Adipose tissue (tissue), 3 donors: Measurements from ENCODE around the gene ACTL7A. TPM values are rescaled to one million over a fixed set of nuclear protein-coding genes. Genes with fewer than 3 reads are reported as not detected.
"Not testable (repeated sequence)": the region's sequence is repeated elsewhere in the genome, so short reads cannot be mapped to it uniquely, and the experiment has no call there.

Experiments used
- H3K27ac ChIP-seq: one replicate; pipeline ENCODE4 v1.5.1; 2013; ENCODE audit warnings: low read depth, low read length
- WGBS, 3 donors: extraction: QIAGEN DNeasy Blood & Tissue Kit; methylation state at CpG; one replicate each; pipeline ENCODE4 v1.1.7; 2013; 5-methylcytosine and 5-hydroxymethylcytosine counted together
- polyA plus RNA-seq, 3 donors: library from polyadenylated mRNA; stranded (reverse); fragments of 200-250 nt; gene quantifications; one replicate each; pipeline ENCODE4 v1.2.3, GENCODE V29; 2013
- donor health status: healthy with polysubstance abuse.
- donor health status: Bipolar disorder and iron deficiency.
- donor health status: healthy.

ACTL7A gene, protein sequence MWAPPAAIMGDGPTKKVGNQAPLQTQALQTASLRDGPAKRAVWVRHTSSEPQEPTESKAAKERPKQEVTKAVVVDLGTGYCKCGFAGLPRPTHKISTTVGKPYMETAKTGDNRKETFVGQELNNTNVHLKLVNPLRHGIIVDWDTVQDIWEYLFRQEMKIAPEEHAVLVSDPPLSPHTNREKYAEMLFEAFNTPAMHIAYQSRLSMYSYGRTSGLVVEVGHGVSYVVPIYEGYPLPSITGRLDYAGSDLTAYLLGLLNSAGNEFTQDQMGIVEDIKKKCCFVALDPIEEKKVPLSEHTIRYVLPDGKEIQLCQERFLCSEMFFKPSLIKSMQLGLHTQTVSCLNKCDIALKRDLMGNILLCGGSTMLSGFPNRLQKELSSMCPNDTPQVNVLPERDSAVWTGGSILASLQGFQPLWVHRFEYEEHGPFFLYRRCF
- not detected for polyA plus RNA-seq

DNA sequence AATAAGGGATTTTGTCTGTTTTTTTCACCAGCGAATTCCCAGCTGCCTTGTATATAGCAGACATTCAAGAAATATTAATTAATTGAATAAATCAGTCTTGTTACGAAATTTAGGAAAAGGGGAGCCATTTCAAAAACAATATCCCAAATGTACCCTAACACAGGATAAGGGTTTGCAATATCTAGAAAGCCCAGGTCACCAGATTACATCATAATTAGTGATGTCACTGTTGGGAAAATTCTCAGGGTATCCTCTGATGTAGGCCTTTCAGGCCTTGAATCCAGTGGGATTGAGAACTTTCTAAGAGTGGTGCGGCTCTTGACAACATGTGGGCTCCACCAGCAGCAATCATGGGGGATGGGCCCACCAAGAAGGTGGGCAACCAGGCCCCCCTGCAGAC lies at the start of gene ACTL7A:
Gene ACTL7A (plus strand): TSS at position 270 of the 400 bp plus-strand sequence. CDS start 57 bp downstream, at position 327.
- no peak within 1 kb of the TSS for H3K27ac ChIP-seq
- 93 to 97% (median 94%) methylated on average over 3 of the region's 3 CpGs for WGBS, 3 donors

DNA sequence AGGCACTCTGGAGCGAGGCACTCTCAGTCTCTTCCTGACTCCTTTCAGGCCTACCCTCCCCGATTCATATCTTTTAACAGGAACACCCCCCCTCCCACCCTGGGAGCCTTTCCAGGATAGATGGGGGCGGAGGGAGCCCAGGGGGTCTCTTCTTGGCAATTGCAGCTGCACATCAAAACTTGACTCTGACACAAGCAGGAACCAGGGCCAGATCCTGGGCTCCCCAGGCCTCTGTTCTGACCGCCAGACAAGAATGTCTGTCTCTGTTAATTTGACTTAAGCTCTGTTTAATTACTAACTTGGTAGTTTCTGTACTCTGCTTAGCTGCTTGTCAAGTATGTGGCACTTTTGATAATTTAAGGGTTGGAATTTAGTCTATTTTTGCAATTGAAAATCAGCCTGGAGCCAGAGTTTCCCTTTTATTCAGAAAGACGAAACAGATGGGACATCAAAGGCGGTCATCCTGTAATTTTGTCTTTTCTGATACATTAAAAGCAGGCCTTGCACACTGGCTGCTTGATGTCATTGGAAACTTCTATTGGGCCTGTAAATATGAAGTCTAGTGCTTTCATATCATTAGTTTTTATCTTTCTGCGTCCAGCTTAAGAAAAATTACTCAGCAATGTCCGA lies 49.6 kb upstream of the ACTL7A start:
- 70 to 78% (median 74%) methylated on average over 8 of the region's 8 CpGs for WGBS, 3 donors
- no peak overlapping the region for H3K27ac ChIP-seq

DNA sequence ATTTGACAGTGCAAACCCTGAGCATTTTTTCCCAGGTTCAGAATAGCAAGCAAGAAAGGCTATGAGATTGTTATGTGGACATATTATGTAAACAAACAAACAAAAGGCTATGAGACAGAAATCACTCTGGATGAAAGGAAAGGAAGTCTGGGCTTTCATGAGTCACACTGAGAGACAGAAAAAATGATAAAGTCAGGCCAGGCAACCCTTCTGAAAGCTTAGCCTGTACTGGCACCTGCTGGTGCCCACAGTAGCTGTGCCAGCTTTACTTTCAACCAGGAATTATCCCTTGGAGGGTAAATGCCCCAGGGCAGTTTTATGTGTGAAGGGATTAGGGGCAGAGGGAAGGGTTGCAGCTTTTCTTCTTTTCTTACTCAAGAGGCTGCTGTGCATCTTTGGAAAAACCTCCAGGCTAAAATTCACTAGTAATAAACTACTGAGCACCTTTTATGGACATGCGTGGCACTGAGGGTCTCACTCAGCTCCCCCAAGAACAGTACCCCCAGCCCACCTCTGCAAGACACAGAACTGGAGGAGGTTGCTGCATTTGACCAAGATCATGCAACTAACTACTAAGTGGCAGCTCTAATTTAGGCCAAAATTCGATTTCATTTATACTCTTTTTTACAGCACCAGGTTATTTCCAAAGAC lies 48.0 kb upstream of the ACTL7A start:
- 74 to 94% (median 93%) methylated on average over 2 of the region's 2 CpGs for WGBS, 3 donors
- no peak overlapping the region for H3K27ac ChIP-seq

DNA sequence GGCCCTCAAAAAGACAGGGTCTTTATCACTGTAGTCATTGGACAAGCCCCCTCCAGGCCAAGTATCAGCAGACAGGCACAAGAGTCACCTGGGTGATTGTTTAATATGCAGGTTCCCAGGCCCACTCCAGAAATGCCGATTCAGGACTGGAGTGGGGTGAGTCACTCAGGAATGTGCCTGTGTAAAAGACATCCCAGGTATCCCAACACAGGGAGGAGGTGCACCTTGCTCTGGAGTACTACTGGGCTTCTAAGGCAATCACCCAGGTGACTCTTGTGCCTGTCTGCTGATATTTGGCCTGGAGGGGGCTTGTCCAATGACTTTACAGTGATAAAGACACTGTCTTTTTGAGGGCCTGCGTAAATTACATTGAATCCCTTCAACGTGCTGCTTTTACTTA lies 46.9 kb upstream of the ACTL7A start:
- no peak overlapping the region for H3K27ac ChIP-seq
- WGBS, 3 donors = 78 to 88% (median 86%) methylated on average over 3 of the region's 3 CpGs

DNA sequence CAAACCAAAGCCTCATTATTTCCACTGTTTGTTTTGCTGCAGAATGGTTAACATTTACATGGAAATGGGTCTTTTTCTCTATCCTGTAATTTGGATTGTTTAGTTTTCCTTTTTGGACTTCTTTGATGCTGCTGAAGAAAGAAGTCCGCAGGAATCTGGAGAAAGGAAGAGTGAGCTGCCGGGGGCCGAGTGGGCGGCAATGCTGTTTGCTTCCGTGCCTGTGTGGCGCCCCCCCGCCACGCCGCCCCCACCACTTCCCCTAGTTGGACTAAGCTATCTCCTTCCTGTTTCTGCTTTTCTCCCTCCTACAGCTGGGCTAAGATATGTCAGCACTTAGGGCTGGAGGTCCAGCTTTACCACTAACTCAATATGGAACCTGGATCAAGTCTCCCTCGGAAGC lies 46.0 kb upstream of the ACTL7A start:
- H3K27ac ChIP-seq = no peak overlapping the region
- 32 to 56% (median 38%) methylated on average over 10 of the region's 10 CpGs for WGBS, 3 donors

DNA sequence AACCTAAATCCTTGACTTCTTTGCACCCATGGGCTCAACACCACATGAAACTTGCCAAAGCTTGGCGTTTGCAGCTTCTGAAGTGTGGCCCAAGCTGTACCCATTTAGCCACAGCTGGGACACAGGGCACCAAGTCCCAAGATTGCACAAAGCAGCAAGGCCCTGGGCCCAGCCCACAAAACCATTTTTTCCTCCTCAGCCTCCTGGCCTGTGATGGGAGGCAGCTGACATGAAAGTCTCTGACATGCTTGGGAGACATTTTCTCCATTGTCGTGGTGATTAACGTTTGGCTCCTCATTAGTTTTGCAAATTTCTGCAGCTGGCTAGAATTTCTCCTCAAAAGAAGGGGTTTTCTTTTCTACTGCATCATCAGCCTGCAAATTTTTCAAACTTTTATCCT lies 38.2 kb upstream of the ACTL7A start:
- H3K27ac ChIP-seq = no peak overlapping the region
- 69 to 92% (median 91%) methylated on average over 3 of the region's 3 CpGs for WGBS, 3 donors

DNA sequence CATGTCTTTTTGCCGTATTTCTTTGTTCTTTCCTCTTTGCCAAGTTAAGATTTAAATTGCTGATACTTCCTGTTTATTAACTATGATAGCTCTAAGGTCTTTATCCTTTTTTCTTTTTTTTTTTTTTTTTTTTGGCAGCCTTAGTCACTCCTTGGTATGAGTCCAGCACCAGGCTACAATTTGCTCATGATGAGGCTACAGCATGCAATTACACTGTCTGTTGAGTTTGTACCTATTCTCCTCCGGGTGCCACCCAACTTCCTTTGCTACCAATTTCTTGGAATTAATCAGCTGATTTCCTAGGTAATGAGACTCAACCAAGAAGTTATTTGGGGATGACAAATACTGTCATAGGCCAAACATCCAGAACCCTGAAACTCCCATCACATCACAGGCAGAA lies 31.8 kb upstream of the ACTL7A start:
- WGBS, 3 donors = 53 to 68% (median 65%) methylated on average over 2 of the region's 2 CpGs
- H3K27ac ChIP-seq = no peak overlapping the region

DNA sequence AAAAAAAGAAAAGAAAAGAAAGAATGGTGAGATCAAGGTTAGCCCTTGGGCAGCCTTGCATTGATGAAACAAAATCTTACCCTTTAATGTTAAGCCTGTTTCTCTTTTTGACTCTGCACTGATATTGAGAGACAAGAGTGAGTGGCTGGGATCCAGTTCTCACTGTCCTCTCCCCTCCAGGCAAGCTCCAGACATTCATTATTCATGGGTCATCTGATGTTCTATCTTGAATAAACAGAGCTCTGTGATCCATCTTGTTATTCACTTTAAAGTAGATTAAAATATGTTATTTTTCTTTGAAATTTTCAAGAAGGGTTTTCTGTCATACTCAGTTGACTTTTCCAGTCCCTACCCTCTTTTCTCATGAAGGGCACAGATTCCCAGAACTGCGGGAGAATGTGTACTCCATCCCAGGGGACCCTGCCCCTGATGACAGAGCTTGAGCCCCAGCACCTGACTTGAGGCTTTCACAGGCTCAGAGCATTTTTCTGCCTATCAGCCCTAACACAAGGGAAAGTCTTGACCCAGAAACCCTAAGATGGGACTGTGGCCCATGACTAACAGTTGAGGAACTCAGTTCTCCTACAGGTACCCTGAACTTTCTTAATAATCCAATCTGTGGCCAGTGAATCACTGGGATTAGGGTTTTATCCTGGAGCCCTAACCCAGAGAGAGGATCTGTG lies 30.4 kb upstream of the ACTL7A start:
- no peak overlapping the region for H3K27ac ChIP-seq
- 83 to 89% (median 85%) methylated on average over 1 of the region's 1 CpG for WGBS, 3 donors

DNA sequence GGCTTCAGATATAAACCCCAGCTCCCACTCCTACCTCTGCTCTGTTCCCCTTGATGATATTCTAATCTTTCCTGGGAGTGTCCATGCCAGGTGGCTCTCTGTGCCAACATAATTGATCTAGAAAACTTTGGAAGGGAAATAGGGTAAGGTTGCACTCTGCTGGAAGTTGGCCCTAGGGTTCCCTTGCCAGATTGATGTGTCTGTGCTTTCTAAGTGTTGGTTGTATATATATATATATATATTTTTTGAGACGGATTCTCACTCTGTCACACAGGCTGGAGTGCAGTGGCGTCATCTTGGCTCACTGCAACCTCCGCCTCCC lies 29.9 kb upstream of the ACTL7A start:
- WGBS, 3 donors = 95 to 98% (median 97%) methylated on average over 3 of the region's 3 CpGs
- no peak overlapping the region for H3K27ac ChIP-seq

DNA sequence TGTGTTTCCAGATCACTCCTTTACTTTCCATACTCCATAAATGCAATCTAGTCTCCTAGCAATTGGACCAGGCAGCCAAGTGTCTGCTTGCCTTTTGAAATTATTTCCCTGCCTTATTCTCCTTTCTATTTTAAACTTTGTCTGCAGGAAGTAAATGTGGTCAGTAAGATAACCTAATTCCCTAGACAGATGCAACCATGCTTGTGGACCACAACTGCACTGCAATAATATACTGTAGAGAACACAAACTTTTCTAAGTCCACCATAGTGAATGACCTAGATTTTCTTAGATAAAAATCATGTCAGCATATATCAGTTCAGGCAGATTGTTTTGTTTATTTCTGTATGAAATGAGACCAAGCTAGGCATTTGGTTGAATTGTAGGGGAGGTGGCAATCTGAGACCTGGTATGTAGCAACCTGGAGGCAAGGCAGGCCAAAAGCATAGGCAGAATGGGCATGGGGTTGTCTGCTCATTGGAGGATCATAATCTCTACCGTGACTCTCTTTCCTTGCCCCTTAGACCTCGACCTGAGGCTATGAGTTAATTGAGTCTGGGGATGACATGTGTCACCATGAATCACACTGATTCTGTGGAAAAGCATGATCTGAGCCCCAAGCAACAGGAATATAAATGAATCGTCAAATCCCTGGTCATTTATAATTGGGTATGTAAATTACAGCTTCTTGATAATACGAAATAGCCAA lies 27.0 kb upstream of the ACTL7A start:
- WGBS, 3 donors = 63 to 74% (median 72%) methylated on average over 4 of the region's 4 CpGs

DNA sequence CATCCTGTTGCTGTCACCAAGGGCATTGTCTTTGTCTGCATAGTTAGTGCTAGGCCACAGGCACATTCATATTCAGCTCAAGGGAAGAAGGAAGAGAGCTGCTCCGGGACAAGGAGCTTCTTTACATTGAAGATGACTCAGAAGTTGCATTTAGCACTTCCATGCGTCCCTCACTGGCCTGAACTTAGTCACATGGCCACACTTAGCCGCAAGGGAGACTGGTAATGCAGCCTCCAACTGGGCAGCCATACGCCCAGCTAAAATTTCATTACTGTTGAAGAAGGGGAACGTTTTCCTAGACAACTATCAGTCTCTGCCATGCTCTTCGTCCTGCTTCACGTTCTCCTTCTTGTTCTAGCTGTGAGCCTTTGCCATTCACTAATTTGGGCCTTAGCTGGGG lies 26.2 kb upstream of the ACTL7A start:
- 77 to 92% (median 87%) methylated on average over 7 of the region's 7 CpGs for WGBS, 3 donors
- H3K27ac ChIP-seq = no peak overlapping the region

More for the DNA sequence above, 27.0 kb upstream of the ACTL7A start:
- no peak overlapping the region for H3K27ac ChIP-seq

DNA sequence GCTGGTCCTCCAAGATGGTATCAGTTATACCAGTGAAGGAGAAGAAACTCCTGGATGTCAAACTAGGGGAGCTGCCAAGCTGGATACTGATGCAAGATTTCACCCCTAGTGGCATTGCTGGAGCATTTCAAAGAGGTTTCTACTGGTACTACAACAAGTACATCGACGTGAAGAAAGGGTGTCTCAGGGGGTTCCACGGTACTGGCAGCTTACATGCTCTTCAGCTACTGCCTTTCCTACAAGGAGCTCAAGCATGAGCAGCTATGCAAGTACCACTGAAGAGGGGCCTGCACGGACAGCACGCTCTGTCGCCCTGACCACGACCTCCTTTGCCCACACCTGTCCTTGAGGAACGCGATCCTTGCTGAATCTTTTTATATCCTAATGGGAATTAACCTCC lies 25.7 kb upstream of the ACTL7A start:
- no peak overlapping the region for H3K27ac ChIP-seq
- WGBS, 3 donors = 81 to 92% (median 91%) methylated on average over 9 of the region's 9 CpGs

DNA sequence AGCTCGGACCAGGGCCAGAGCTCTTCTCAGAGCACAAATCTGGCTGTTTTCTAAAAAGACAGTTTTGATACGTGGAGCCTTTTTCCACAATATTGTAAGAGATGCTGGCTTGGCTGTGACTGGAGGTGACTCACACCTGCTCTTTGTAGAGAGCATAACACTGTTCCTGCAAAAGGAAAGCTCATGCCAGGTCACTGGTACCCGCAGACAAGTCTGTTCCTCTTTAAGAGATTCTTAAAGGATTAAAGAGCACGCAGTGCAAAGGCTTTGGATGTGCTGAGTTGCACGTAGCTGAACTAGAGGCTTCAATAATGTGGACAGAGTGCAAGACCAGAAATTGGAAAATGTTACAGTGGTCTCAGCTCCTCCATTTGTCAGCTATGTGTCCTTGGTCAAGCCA lies 25.3 kb upstream of the ACTL7A start:
- no peak overlapping the region for H3K27ac ChIP-seq
- 72 to 77% (median 75%) methylated on average over 5 of the region's 5 CpGs for WGBS, 3 donors

DNA sequence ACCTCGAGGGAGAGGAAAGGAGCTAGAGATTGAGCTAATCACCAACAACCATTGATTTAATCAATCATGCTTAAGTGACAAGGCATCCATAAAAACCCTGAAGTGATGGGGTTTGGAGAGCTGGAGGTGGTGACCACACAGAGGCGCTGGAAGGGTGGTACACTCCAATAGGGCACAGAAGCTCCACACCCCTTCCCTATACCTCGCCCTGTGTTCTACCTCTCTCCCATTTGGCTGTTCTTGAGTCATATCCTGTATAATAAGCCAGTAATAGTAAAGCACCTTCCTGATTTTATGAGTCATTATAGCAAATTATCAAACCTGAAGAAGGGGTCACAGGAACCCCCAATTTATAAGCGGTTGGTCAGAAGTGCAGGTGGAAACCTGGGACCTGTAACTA lies 24.5 kb upstream of the ACTL7A start:
- WGBS, 3 donors = 70 to 83% (median 80%) methylated on average over 4 of the region's 4 CpGs

DNA sequence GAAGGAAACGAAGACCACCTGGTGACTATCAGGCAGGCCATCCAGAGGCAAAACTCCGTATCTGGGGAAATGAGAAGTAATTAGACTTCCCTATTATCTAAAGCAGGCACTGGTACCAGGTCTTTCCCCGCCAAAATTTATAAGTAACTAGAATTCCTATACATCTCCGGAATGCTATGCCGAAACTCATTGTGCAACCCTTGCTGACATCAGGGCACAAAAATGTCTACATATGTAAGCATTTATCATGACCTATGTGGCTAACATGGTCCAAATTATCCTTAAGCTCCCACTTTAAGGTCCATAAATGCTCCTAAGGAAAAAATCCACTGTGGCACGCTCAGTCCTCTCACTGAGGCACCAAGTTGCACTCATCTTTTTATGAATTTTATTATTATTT lies 24.0 kb upstream of the ACTL7A start:
- WGBS, 3 donors = 83 to 89% (median 86%) methylated on average over 6 of the region's 6 CpGs
- no peak overlapping the region for H3K27ac ChIP-seq

More for the DNA sequence above, 24.5 kb upstream of the ACTL7A start:
- no peak overlapping the region for H3K27ac ChIP-seq

DNA sequence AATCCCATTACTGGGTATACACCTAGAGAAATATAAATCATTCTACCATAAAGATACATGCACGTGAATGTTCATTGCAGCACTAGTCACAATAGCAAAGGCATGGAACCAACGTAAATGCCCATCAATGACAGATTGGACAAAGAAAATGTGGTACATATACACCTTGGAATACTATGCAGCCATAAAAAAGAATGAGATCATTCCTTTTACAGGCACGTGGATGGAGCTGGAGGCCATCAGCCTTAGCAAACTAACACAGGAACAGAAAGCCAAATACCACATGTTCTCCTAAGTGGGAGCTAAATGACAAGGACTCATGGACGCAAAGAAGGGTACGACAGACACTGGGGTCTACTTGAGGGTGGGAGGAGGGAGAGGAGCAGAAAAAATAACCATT lies 22.5 kb upstream of the ACTL7A start:
- not testable (repeated sequence) for H3K27ac ChIP-seq

DNA sequence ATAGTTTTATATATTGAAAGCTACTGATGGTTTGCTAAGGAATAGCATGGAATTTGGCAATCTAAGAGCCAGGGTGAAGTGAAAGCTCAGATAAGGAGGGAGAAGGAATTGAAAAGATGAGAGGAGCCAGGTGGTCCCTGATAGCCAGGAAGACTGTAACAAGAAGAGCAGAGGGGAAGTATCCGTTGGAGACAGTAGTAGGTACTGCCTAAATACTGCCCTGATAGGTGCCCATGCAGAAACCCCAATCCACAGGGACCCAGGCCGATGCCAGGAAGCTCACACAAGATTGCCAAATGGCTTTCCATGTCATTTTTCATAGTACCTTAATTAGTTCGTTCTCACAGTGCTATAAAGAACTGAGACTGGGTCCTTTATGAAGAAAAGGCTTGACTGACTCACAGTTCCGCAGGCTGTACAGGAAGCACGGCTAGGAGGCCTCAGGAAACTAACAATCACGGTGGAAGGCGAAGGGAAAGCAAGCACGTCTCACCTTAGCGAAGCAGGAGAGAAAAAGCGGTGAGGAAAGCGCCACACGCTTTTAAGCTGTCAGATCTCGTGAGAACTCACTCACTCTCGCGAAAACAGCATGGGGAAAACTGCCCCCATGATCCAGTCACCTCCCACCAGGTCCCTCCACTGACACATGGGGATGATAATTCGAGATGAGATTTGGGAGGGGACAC lies 19.3 kb upstream of the ACTL7A start:
- 40 to 65% (median 51%) methylated on average over 16 of the region's 16 CpGs for WGBS, 3 donors
- H3K27ac ChIP-seq = no peak overlapping the region

More for the DNA sequence above, 22.5 kb upstream of the ACTL7A start:
- WGBS, 3 donors = 81 to 97% (median 91%) methylated on average over 5 of the region's 5 CpGs

DNA sequence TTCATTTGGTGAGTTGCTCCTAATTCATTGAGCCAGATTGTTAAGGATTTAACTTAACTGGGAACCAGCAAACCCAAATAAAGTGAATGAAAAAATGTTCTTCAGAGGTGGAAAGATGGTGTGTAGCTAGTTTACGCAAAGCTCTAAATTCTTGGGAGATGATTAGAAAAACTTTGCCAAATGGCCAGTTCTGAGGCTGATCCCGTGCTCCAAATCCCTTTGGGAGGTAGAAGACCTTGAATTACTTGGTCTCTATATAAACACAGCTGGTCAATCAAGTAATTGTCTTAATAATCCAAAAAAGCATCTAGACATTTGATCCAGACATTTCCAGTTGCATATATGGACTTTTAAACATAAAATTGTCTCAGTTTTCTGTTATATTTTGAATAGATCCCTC lies 17.7 kb upstream of the ACTL7A start:
- no peak overlapping the region for H3K27ac ChIP-seq
- 44 to 60% (median 47%) methylated on average over 2 of the region's 2 CpGs for WGBS, 3 donors
